DND-41 (cell line): ENCODE measurements around the gene FCRLA.
A peak's percentile ranks its signal among the peaks of the same experiment; 100 is the strongest.

Experiments
- ATAC-seq: fragments of 200-7000 bp; cut with Tn5 transposase; 3 replicates; pipeline ENCODE4 v1.9.1; 2021; ENCODE audit warnings: low read depth; ENCODE audit not compliant: insufficient read depth
- DNase-seq: peaks from one replicate; pipeline ENCODE4 v3.0.0-alpha.2; 2020
- H2AFZ ChIP-seq: 2 replicates; pipeline ENCODE4 v1.6.0; 2012; ENCODE audit warnings: low read depth, low read length
- H3K27ac ChIP-seq: 2 replicates; pipeline ENCODE4 v1.5.1; 2012; ENCODE audit warnings: low read length, inconsistent platforms
- H3K27me3 ChIP-seq: fragments of 200-600 bp; sonication (generic); 2 replicates; pipeline ENCODE4 v1.6.0; 2012; ENCODE audit warnings: low read length, mild to moderate bottlenecking, inconsistent platforms; ENCODE audit not compliant: insufficient read depth, poor library complexity
- H3K36me3 ChIP-seq: 2 replicates; pipeline ENCODE4 v1.5.1; 2012; ENCODE audit warnings: low read length, inconsistent platforms; ENCODE audit not compliant: insufficient read depth
- H3K4me1 ChIP-seq: 2 replicates; pipeline ENCODE4 v1.5.1; 2012; ENCODE audit warnings: mild to moderate bottlenecking, low read length; ENCODE audit not compliant: insufficient read depth
- H3K4me2 ChIP-seq: 2 replicates; pipeline ENCODE4 v1.6.0; 2012; ENCODE audit warnings: mild to moderate bottlenecking, moderate library complexity, low read length, inconsistent platforms; ENCODE audit not compliant: insufficient read depth
- H3K4me3 ChIP-seq, 2 experiments: fragments of 200-600 bp in 1 of 2; shearing (Covaris generic) in 1 of 2; 2 replicates each; pipeline ENCODE4 v1.5.1; 2012 to 2016; ENCODE audit warnings: inconsistent platforms in 2 of 2, low read length in 2 of 2, mild to moderate bottlenecking in 2 of 2, low read depth in 1 of 2, moderate library complexity in 1 of 2
- H3K79me2 ChIP-seq: 2 replicates; pipeline ENCODE4 v1.6.0; 2012; ENCODE audit warnings: low read length, inconsistent platforms; ENCODE audit not compliant: insufficient read depth
- H3K9ac ChIP-seq: 2 replicates; pipeline ENCODE4 v1.6.0; 2012; ENCODE audit warnings: low read depth, mild to moderate bottlenecking, inconsistent platforms, low read length, moderate library complexity
- H3K9me3 ChIP-seq: 2 replicates; pipeline ENCODE4 v1.5.1; 2012; ENCODE audit warnings: low read length, moderate library complexity, mild to moderate bottlenecking, inconsistent platforms; ENCODE audit not compliant: insufficient read depth, severe bottlenecking
- H4K20me1 ChIP-seq: 2 replicates; pipeline ENCODE4 v1.6.0; 2012; ENCODE audit warnings: low read length; ENCODE audit not compliant: insufficient read depth
- EZH2 ChIP-seq: IDR thresholded peaks from 3 replicates; pipeline ENCODE4 v1.6.1; 2012; ENCODE audit warnings: borderline replicate concordance, low read depth, mild to moderate bottlenecking, moderate library complexity, low read length, inconsistent platforms; ENCODE audit not compliant: severe bottlenecking
- TF ChIP-seq, protein P1 (sequence below): IDR thresholded peaks from 2 replicates; pipeline ENCODE4 v1.5.1; 2012; ENCODE audit warnings: borderline replicate concordance, low read length, moderate library complexity, mild to moderate bottlenecking; ENCODE audit not compliant: poor library complexity, severe bottlenecking; ENCODE audit errors: extremely low read depth

The FCRLA gene

DNA sequence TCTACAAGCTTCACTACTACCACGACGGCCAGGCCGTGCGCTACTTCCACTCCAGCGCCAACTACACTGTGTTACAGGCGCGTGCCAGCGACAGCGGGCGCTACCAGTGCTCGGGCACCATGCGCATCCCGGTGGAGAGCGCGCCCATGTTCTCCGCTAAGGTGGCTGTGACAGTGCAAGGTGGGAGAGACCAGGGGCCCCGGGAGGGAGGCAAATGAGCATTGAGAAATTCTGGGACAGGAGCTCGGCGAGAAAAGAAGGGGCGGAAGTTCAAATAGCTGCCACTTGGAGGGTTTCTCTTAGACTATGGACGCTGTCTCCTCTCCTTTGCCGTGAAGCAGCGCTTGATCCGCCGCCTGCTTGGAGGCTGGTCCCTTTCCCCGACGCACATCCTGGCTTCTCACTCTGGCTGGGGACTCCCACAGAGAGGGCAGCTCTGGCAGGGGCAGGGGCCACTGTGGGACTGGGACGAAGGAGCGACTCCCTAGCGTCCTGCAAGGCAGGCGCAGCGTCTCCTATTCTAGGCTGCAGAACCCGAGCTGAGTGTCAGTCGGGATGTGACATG, 19.0 kb downstream of the FCRLA start:
- Histone ChIP-seq H3K36me3 (no peaks in the 10 kb centered on the region), H3K4me3 (peak overlapping the region; percentile 51 to 89; a peak in 3 of 4 replicates), H3K9me3 (no peaks in the 10 kb centered on the region), H3K79me2 (no peaks in the 10 kb centered on the region), H3K27me3 (peaks cover 55% of the 10 kb centered on the region), H4K20me1 (no peaks in the 10 kb centered on the region), H3K4me2 (peak overlapping the region; percentile 99), H2AFZ (peak overlapping the region; percentile 84), H3K27ac (peak overlapping the region; percentile 66; the same call in 1 of the 2 replicates), H3K9ac (peak overlapping the region; percentile 69), H3K4me1 (peaks cover 31% of the 10 kb centered on the region)
- peak; percentile 69 for TF ChIP-seq EZH2
- TF ChIP-seq, protein P1, sequence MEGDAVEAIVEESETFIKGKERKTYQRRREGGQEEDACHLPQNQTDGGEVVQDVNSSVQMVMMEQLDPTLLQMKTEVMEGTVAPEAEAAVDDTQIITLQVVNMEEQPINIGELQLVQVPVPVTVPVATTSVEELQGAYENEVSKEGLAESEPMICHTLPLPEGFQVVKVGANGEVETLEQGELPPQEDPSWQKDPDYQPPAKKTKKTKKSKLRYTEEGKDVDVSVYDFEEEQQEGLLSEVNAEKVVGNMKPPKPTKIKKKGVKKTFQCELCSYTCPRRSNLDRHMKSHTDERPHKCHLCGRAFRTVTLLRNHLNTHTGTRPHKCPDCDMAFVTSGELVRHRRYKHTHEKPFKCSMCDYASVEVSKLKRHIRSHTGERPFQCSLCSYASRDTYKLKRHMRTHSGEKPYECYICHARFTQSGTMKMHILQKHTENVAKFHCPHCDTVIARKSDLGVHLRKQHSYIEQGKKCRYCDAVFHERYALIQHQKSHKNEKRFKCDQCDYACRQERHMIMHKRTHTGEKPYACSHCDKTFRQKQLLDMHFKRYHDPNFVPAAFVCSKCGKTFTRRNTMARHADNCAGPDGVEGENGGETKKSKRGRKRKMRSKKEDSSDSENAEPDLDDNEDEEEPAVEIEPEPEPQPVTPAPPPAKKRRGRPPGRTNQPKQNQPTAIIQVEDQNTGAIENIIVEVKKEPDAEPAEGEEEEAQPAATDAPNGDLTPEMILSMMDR, result no peak
- peak; percentile 16; the same call in 2 of the 3 replicates for ATAC-seq
- peak; percentile 8 for DNase-seq

DNA sequence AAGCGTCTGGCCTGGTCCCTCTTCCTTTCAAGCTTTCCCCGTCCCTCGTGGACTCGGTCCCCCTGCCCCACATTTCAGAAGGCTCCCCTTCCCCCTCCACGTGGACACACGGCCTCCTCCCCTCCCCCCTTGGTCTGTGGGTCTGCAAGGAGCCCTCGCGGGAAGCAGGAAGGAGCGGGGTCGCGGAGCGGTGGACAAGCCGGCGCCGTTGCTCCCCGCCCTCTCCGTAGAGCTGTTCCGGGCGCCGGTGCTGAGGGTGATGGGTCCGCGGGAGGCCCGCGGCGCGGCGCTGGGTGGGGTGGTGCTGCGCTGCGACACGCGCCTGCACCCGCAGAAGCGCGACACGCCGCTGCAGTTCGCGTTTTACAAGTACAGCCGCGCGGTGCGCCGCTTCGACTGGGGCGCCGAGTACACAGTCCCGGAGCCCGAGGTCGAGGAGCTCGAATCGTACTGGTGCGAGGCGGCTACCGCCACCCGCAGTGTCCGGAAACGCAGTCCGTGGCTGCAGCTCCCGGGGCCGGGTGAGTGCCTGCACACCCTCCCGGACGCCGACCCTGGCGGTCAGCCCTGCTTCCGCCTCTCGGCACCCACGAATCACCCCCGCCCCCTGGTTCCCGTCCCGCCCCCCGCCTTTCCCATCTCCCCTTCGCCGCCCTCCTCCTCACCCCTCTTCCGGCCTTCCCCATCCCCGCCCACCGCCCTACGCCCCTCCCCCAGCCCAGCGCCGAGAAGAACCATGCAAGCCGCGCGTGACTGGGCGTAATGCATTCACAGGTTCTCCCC, 19.6 kb downstream of the FCRLA start:
- DNase-seq (peak; percentile 76), ATAC-seq (peak; percentile 72)
- H3K27ac ChIP-seq, result peak overlapping the region; percentile 66
- peak overlapping the region; percentile 84 for H2AFZ ChIP-seq
- peaks cover 56% of the 10 kb centered on the region for H3K27me3 ChIP-seq
- TF ChIP-seq, protein P1, result no peak
- peak; percentile 73 for TF ChIP-seq EZH2
- peak overlapping the region; percentile 69 for H3K9ac ChIP-seq
- H3K4me3 ChIP-seq, result peak overlapping the region; percentile 51 to 89
- no peaks in the 10 kb centered on the region for H3K9me3 ChIP-seq
- no peaks in the 10 kb centered on the region for H4K20me1 ChIP-seq
- peaks cover 31% of the 10 kb centered on the region for H3K4me1 ChIP-seq
- H3K36me3 ChIP-seq, result no peaks in the 10 kb centered on the region
- peak overlapping the region; percentile 99 for H3K4me2 ChIP-seq
- no peaks in the 10 kb centered on the region for H3K79me2 ChIP-seq

DNA sequence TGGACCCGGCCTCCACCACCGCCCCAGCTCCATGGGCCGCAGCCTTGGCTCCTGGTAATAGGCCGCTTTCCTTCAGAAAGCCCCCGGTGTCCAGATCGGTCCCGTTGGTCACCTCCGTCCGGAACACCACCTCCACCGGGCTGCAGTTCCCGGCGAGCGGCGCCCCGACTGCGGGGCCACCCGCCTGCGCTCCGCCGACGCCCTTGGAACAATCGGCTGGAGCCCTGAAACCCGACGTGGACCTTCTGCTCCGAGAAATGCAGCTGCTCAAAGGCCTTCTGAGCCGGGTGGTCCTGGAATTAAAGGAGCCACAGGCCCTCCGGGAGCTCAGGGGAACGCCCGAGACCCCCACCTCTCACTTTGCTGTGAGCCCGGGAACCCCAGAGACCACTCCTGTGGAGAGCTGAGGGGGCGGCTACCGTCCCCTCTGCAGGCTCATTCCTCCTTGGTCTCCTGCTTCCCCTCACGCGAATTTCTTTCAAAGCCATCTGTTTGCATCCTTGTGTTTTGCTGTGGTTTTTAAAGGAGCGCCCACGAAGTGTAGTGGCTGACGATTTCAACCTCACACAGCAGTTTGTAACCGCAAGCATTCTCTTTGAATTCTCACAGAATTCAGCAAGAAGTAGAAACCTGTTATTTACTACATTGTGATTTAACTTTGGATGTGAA, 20.4 kb downstream of the FCRLA start:
- peak; percentile 69 for ATAC-seq
- no peaks in the 10 kb centered on the region for H3K79me2 ChIP-seq
- no peaks in the 10 kb centered on the region for H3K9me3 ChIP-seq
- H3K4me3 ChIP-seq, result peak overlapping the region; percentile 51 to 89
- peak overlapping the region; percentile 61 for H3K27ac ChIP-seq
- peaks cover 58% of the 10 kb centered on the region for H3K27me3 ChIP-seq
- peaks cover 31% of the 10 kb centered on the region for H3K4me1 ChIP-seq
- TF ChIP-seq, protein P1, result no peak
- TF ChIP-seq EZH2, result no peak
- peak overlapping the region; percentile 99 for H3K4me2 ChIP-seq
- no peaks in the 10 kb centered on the region for H4K20me1 ChIP-seq
- peak overlapping the region; percentile 69 for H3K9ac ChIP-seq
- H3K36me3 ChIP-seq, result no peaks in the 10 kb centered on the region
- peak; percentile 72 for DNase-seq
- H2AFZ ChIP-seq, result peak overlapping the region; percentile 77
